Neural progenitor cell (in vitro differentiated cells): ENCODE data around the gene MBTPS2. TPM values are rescaled to one million over a fixed set of nuclear protein-coding genes. Genes with fewer than 3 reads are reported as not detected.

ENCODE experiments used
- DNase-seq: peaks from one replicate; pipeline ENCODE4 v3.0.0-alpha.2; 2016; ENCODE audit warnings: low spot score
- H2AFZ ChIP-seq: fragments of 200-600 bp; sonication (generic); replicated peaks from 2 replicates; pipeline ENCODE4 v1.6.1; 2016; ENCODE audit warnings: antibody characterized with exemption
- H3F3A ChIP-seq: fragments of 200-600 bp; sonication (generic); 2 replicates; pipeline ENCODE4 v1.6.1; 2016; ENCODE audit warnings: antibody characterized with exemption, low read depth
- H3K27ac ChIP-seq: fragments of 200-600 bp; sonication (generic); 2 replicates; pipeline ENCODE4 v1.5.1; 2016; ENCODE audit warnings: mild to moderate bottlenecking
- H3K27me3 ChIP-seq: fragments of 200-600 bp; sonication (generic); 2 replicates; pipeline ENCODE4 v1.6.1; 2016; ENCODE audit warnings: mild to moderate bottlenecking, moderate library complexity
- H3K36me3 ChIP-seq: fragments of 200-600 bp; sonication (generic); 2 replicates; pipeline ENCODE4 v1.5.1; 2016
- H3K4me1 ChIP-seq: fragments of 200-600 bp; sonication (generic); 2 replicates; pipeline ENCODE4 v1.6.1; 2016; ENCODE audit warnings: mixed run types
- H3K4me2 ChIP-seq: fragments of 200-600 bp; sonication (generic); 2 replicates; pipeline ENCODE4 v1.6.1; 2016
- H3K4me3 ChIP-seq: fragments of 200-600 bp; sonication (generic); 2 replicates; pipeline ENCODE4 v1.5.1; 2016
- H3K79me2 ChIP-seq: fragments of 200-600 bp; sonication (generic); 2 replicates; pipeline ENCODE4 v1.6.1; 2016; ENCODE audit warnings: low read depth
- H3K9ac ChIP-seq: fragments of 200-600 bp; sonication (generic); 2 replicates; pipeline ENCODE4 v1.6.1; 2016
- H3K9me3 ChIP-seq: fragments of 200-600 bp; sonication (generic); 2 replicates; pipeline ENCODE4 v1.5.1; 2016; ENCODE audit warnings: low read depth
- H4K20me1 ChIP-seq: fragments of 200-600 bp; sonication (generic); 2 replicates; pipeline ENCODE4 v1.6.1; 2016; ENCODE audit warnings: low read depth
- H3K27ac Mint-ChIP-seq: 3 replicates; pipeline ENCODE4 v1.8.0; 2021; ENCODE audit warnings: mixed read lengths
- H3K27me3 Mint-ChIP-seq: 2 replicates; pipeline ENCODE4 v1.8.0; 2022; ENCODE audit warnings: low read depth, mild to moderate bottlenecking, inconsistent platforms, moderate library complexity, mixed read lengths; ENCODE audit not compliant: insufficient read depth
- H3K36me3 Mint-ChIP-seq: 3 replicates; pipeline ENCODE4 v1.8.0; 2021; ENCODE audit warnings: mixed read lengths
- H3K4me1 Mint-ChIP-seq: 3 replicates; pipeline ENCODE4 v1.8.0; 2021; ENCODE audit warnings: mixed read lengths
- H3K4me3 Mint-ChIP-seq: 3 replicates; pipeline ENCODE4 v1.8.0; 2021; ENCODE audit warnings: mild to moderate bottlenecking, moderate library complexity, mixed read lengths
- H3K9me3 Mint-ChIP-seq: 3 replicates; pipeline ENCODE4 v1.8.0; 2020; ENCODE audit warnings: mixed read lengths
- EZH2 ChIP-seq: fragments of 200-600 bp; sonication (generic); IDR thresholded peaks from 2 replicates; pipeline ENCODE4 v1.6.1; 2017; ENCODE audit warnings: antibody characterized with exemption, mild to moderate bottlenecking, moderate library complexity
- EZH2phosphoT487 ChIP-seq: fragments of 200-600 bp; sonication (generic); IDR thresholded peaks from 2 replicates; pipeline ENCODE4 v1.6.1; 2017; ENCODE audit warnings: antibody characterized with exemption
- total RNA-seq: library from RNA; depleted of rRNA; stranded (reverse); fragments of >200 nt; gene quantifications from 2 replicates; pipeline ENCODE4 v1.2.3, GENCODE V29; 2015; ENCODE audit warnings: low replicate concordance
- TF ChIP-seq, protein P1 (sequence below): fragments of 200-600 bp; sonication (generic); IDR thresholded peaks from 2 replicates; pipeline ENCODE4 v1.5.1; 2017; ENCODE audit warnings: antibody characterized with exemption, mild to moderate bottlenecking

Gene MBTPS2
- total RNA-seq, 1 donor from 2014 or later = 8.4 TPM

DNA sequence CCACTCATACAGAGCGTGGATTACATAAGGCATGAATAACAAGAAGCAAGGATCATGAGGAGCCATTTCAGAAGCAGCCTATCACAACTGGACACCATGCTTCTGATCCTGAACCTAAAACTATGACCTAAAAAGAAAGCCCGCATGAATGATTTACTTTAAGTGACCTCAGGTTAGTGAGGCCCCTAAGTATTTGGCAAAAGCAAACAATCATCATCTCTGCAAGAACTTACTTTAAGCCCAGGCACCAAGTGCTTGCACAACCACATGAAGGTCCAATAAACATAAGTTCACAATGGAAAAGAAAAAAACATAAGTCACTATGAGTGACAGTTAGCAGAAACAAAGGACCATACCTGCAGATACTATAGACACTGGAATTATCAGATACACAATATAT lies 7.9 kb upstream of the MBTPS2 start:
- Mint-ChIP-seq H3K36me3 (no peaks in the 10 kb centered on the region), H3K27me3 (peaks cover 4% of the 10 kb centered on the region), H3K4me3 (no peak overlapping the region), H3K27ac (no peak overlapping the region), H3K4me1 (peaks cover 4% of the 10 kb centered on the region), H3K9me3 (peaks cover 3% of the 10 kb centered on the region)
- no peak overlapping the region for H3K4me3 ChIP-seq
- H2AFZ ChIP-seq = no peak overlapping the region
- no peak overlapping the region for H3K4me2 ChIP-seq
- no peaks in the 10 kb centered on the region for H3F3A ChIP-seq
- H3K79me2 ChIP-seq = no peaks in the 10 kb centered on the region
- H3K4me1 ChIP-seq = no peaks in the 10 kb centered on the region
- H3K27me3 ChIP-seq = no peaks in the 10 kb centered on the region
- DNase-seq = no peak
- no peak overlapping the region for H3K27ac ChIP-seq
- H4K20me1 ChIP-seq = no peaks in the 10 kb centered on the region
- H3K9ac ChIP-seq = no peak overlapping the region
- TF ChIP-seq, protein P1, sequence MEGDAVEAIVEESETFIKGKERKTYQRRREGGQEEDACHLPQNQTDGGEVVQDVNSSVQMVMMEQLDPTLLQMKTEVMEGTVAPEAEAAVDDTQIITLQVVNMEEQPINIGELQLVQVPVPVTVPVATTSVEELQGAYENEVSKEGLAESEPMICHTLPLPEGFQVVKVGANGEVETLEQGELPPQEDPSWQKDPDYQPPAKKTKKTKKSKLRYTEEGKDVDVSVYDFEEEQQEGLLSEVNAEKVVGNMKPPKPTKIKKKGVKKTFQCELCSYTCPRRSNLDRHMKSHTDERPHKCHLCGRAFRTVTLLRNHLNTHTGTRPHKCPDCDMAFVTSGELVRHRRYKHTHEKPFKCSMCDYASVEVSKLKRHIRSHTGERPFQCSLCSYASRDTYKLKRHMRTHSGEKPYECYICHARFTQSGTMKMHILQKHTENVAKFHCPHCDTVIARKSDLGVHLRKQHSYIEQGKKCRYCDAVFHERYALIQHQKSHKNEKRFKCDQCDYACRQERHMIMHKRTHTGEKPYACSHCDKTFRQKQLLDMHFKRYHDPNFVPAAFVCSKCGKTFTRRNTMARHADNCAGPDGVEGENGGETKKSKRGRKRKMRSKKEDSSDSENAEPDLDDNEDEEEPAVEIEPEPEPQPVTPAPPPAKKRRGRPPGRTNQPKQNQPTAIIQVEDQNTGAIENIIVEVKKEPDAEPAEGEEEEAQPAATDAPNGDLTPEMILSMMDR = no peak
- TF ChIP-seq EZH2phosphoT487 (no peak), EZH2 (no peak)
- no peaks in the 10 kb centered on the region for H3K9me3 ChIP-seq
- no peaks in the 10 kb centered on the region for H3K36me3 ChIP-seq

DNA sequence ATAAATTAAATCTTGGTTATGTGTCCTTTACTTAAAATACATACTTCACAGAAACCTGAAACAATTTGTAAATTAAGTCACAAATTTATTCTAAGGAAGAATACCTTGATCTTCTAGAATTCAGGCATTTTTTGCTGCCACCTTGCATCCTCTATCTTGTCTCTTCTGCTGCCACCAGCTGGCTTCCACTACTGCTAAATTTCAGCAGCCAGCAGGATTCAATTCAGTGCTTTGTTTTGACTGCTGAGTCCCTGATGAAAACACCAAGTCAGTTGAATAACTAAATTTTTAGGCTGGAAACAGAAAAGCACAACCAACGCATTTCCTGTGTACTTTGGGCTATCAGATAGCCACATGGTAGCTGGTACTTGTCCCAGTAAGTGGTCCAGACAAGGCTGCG lies 2.4 kb upstream of the MBTPS2 start:
- DNase-seq = no peak
- Histone ChIP-seq H3K4me3 (no peak overlapping the region), H3K9me3 (no peaks in the 10 kb centered on the region), H3K4me1 (no peaks in the 10 kb centered on the region), H3K79me2 (peaks cover 14% of the 10 kb centered on the region), H2AFZ (peak overlapping the region; percentile 59), H3K4me2 (no peak overlapping the region), H4K20me1 (no peaks in the 10 kb centered on the region), H3K36me3 (no peaks in the 10 kb centered on the region), H3K27ac (no peak overlapping the region), H3K9ac (no peak overlapping the region), H3K27me3 (no peaks in the 10 kb centered on the region), H3F3A (no peaks in the 10 kb centered on the region)
- peaks cover 4% of the 10 kb centered on the region for H3K27me3 Mint-ChIP-seq
- H3K4me1 Mint-ChIP-seq = peaks cover 9% of the 10 kb centered on the region
- peaks cover 9% of the 10 kb centered on the region for H3K9me3 Mint-ChIP-seq
- H3K4me3 Mint-ChIP-seq = no peak overlapping the region
- H3K36me3 Mint-ChIP-seq = no peaks in the 10 kb centered on the region
- H3K27ac Mint-ChIP-seq = no peak overlapping the region
- TF ChIP-seq, protein P1 = no peak
- TF ChIP-seq EZH2phosphoT487 (no peak), EZH2 (no peak)

DNA sequence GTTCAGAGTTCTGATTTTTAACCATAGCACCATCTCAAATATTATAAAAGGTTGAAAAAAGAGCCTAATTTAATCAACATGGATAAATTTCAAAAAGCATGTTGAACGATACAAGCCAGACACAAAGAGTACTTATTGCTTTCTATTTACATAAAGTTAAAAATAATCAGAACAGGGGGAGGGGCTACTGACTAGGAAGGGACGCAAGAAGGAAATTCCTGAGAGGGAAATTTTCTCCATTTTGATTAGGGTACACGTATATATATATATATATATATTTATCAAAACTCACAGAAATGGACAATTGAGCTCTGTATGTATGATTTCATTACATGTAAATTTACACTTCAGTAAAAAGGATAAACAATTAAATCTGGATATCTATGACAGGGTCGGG lies 482 bp upstream of the MBTPS2 start:
- Histone ChIP-seq H2AFZ (peak overlapping the region; percentile 88), H3K9ac (no peak overlapping the region), H3K36me3 (no peaks in the 10 kb centered on the region), H3K79me2 (peaks cover 14% of the 10 kb centered on the region), H3K27ac (no peak overlapping the region), H4K20me1 (no peaks in the 10 kb centered on the region), H3K9me3 (no peaks in the 10 kb centered on the region), H3K4me1 (no peaks in the 10 kb centered on the region), H3K4me3 (peak overlapping the region; percentile 61), H3K4me2 (peak overlapping the region; percentile 72), H3F3A (no peaks in the 10 kb centered on the region), H3K27me3 (no peaks in the 10 kb centered on the region)
- peaks cover 6% of the 10 kb centered on the region for H3K9me3 Mint-ChIP-seq
- no peaks in the 10 kb centered on the region for H3K36me3 Mint-ChIP-seq
- H3K27me3 Mint-ChIP-seq = no peaks in the 10 kb centered on the region
- peaks cover 6% of the 10 kb centered on the region for H3K4me1 Mint-ChIP-seq
- TF ChIP-seq, protein P1 = no peak
- TF ChIP-seq EZH2phosphoT487 (no peak), EZH2 (no peak)
- H3K4me3 Mint-ChIP-seq = peak overlapping the region; percentile 92
- peak overlapping the region; percentile 84 for H3K27ac Mint-ChIP-seq
- no peak for DNase-seq

- Mint-ChIP-seq H3K4me1 (peaks cover 6% of the 10 kb centered on the region), H3K4me3 (peak overlapping the region; percentile 92), H3K9me3 (peaks cover 6% of the 10 kb centered on the region), H3K27ac (peak overlapping the region; percentile 53), H3K27me3 (no peaks in the 10 kb centered on the region), H3K36me3 (no peaks in the 10 kb centered on the region)
- Histone ChIP-seq H2AFZ (no peak overlapping the region), H4K20me1 (no peaks in the 10 kb centered on the region), H3K36me3 (no peaks in the 10 kb centered on the region), H3K9ac (peak overlapping the region; percentile 91), H3K4me1 (no peaks in the 10 kb centered on the region), H3K79me2 (peaks cover 14% of the 10 kb centered on the region), H3K27ac (no peak overlapping the region), H3K4me2 (peak overlapping the region; percentile 80), H3F3A (no peaks in the 10 kb centered on the region), H3K9me3 (no peaks in the 10 kb centered on the region), H3K27me3 (no peaks in the 10 kb centered on the region), H3K4me3 (peak overlapping the region; percentile 61)
- DNase-seq = no peak
- TF ChIP-seq EZH2phosphoT487 (no peak), EZH2 (no peak)
- TF ChIP-seq, protein P1 = no peak
These were observed 752 bp downstream of the MBTPS2 start for GRCh38 chrX:21840193-21840545.
